Mononuclear cell (primary cell): ENCODE measurements around the gene PSMA3. TPM values are rescaled to one million over a fixed set of nuclear protein-coding genes. Genes with fewer than 3 reads are reported as not detected.
"Not testable (repeated sequence)": the region's sequence is repeated elsewhere in the genome, so short reads cannot be mapped to it uniquely, and the experiment has no call there.

ENCODE experiments used
- H3K27me3 ChIP-seq: 2 replicates; pipeline ENCODE4 v1.6.0; 2011; ENCODE audit warnings: low read length, control low read depth; ENCODE audit not compliant: insufficient read depth
- H3K4me1 ChIP-seq: 2 replicates; pipeline ENCODE4 v1.5.1; 2011; ENCODE audit warnings: mild to moderate bottlenecking, low read length, control low read depth; ENCODE audit not compliant: insufficient read depth
- H3K4me3 ChIP-seq: 2 replicates; pipeline ENCODE4 v1.5.1; 2011; ENCODE audit warnings: mild to moderate bottlenecking, low read length, moderate library complexity
- H3K9me3 ChIP-seq: 2 replicates; pipeline ENCODE4 v1.5.1; 2011; ENCODE audit warnings: low read depth, mild to moderate bottlenecking, control low read depth, low read length
- total RNA-seq: library from RNA; depleted of rRNA; stranded (reverse); fragments of >200 nt; gene quantifications from one replicate; pipeline ENCODE4 v1.2.3, GENCODE V29; 2012

The PSMA3 gene
- total RNA-seq, 1 donor, result 70.7 TPM

DNA sequence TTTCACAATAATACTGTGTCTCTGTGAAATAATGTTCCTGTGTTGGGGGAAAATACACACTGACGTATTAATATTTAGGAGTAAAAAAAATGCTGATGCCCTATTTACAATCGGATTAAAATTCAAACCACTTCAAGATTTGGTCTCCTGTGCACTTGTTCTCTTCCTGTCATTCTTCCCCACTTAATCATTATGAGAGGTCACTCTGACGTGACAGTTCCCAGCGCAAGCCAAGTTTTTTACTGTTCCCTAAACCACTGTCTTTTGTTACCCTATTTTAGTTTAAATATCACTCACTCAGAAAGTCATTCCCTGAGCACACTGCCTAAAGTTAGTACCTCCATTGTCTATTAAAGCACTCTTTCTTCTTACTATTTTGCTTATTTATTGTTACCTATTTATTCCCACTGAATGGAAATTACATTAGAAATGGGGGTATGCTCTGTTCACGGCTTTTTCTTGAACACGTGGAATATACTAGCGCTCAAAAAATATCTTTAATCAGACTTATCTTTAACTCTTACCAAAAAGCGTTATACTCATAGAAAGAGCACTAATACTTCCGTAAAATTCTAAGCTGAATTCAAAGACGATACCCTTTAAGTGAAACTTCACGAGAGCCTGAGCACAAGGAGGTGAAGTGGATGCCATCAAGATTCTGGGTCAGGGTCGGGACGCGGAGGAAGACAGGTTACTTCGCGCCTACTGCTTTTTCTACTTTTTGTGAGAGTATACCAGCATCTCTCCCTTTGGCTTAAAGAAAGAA, 670 bp upstream of the PSMA3 start:
- Histone ChIP-seq H3K27me3 (no peaks in the 10 kb centered on the region), H3K4me3 (peak overlapping the region; percentile 100), H3K4me1 (peaks cover 17% of the 10 kb centered on the region), H3K9me3 (no peaks in the 10 kb centered on the region)

DNA sequence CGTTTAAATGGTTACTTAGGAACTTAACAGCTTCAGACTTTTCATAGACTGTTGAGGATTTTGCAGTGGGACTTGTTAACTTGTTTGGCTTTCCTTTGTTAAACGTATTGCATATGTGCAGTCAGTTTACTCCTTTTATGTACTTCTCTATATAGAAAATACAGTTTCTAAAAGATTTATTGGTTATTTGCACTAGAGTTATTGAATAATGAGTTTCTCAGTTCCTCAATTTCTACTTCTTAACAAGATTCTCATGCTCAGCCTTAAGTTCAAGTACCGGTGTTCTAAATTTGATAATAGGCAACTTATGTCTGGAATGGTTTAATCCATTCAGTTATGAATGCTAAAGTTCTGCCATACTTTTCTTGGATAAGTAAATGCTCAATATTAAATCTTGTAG, 919 bp downstream of the PSMA3 start:
- no peaks in the 10 kb centered on the region for H3K27me3 ChIP-seq
- H3K9me3 ChIP-seq, result no peaks in the 10 kb centered on the region
- peaks cover 14% of the 10 kb centered on the region for H3K4me1 ChIP-seq
- peak overlapping the region; percentile 100 for H3K4me3 ChIP-seq

GRCh38 chr14:58249611-58250010, 5.0 kb downstream of the PSMA3 start:
- peaks cover 12% of the 10 kb centered on the region for H3K4me1 ChIP-seq
- H3K4me3 ChIP-seq, result no peak overlapping the region
- no peaks in the 10 kb centered on the region for H3K9me3 ChIP-seq
- no peaks in the 10 kb centered on the region for H3K27me3 ChIP-seq

- Histone ChIP-seq H3K27me3 (no peaks in the 10 kb centered on the region), H3K9me3 (no peaks in the 10 kb centered on the region), H3K4me3 (no peak overlapping the region), H3K4me1 (no peaks in the 10 kb centered on the region)
Measured at GRCh38 chr14:58258156-58258555, 13.5 kb downstream of the PSMA3 start.

- H3K4me3 ChIP-seq, H3K27me3 ChIP-seq, H3K9me3 ChIP-seq, H3K4me1 ChIP-seq: not testable (repeated sequence)
Measured at GRCh38 chr14:58262005-58262404, 17.4 kb downstream of the PSMA3 start.

DNA sequence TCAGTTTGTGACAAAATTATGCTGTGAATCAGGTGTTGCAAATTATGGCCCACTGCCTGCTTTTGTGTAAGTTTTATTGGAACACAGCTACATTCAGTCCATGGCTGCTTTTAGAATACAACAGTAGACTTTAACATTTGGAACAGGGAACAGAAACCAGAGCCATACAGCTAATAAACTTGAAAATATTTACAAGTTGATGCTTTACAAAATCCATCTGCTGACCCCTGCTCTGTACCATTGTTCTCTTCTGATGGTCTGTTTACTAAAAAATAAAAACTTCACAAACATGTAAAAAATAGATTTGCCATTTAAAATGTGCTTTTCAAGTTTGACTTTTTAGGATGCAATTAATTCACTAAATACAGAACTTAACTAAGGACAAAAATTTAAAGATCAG, 20.8 kb downstream of the PSMA3 start:
- Histone ChIP-seq H3K9me3 (no peaks in the 10 kb centered on the region), H3K4me3 (no peak overlapping the region), H3K4me1 (no peaks in the 10 kb centered on the region), H3K27me3 (no peaks in the 10 kb centered on the region)

DNA sequence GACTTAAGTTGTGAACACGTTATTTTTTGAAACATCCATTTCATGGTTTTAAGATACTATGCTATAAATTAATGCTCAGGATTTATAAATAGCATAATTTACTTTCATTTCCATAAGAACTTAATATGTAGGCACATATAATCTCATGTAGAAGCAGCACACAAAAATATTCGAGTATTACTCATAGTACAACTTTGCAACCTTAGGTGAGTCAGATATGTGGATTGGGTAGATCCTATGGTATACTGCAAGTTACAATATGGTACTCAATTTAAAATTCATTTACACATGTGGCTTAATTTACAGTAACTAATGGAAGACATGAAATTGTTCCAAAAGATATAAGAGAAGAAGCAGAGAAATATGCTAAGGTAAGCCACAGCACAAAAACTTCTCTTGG, 26.0 kb downstream of the PSMA3 start:
- Histone ChIP-seq H3K9me3 (no peaks in the 10 kb centered on the region), H3K4me1 (peaks cover 5% of the 10 kb centered on the region), H3K4me3 (no peak overlapping the region), H3K27me3 (no peaks in the 10 kb centered on the region)

GRCh38 chr14:58272588-58273372, 28.1 kb downstream of the PSMA3 start:
- no peaks in the 10 kb centered on the region for H3K9me3 ChIP-seq
- no peaks in the 10 kb centered on the region for H3K27me3 ChIP-seq
- peaks cover 8% of the 10 kb centered on the region for H3K4me1 ChIP-seq
- no peak overlapping the region for H3K4me3 ChIP-seq

DNA sequence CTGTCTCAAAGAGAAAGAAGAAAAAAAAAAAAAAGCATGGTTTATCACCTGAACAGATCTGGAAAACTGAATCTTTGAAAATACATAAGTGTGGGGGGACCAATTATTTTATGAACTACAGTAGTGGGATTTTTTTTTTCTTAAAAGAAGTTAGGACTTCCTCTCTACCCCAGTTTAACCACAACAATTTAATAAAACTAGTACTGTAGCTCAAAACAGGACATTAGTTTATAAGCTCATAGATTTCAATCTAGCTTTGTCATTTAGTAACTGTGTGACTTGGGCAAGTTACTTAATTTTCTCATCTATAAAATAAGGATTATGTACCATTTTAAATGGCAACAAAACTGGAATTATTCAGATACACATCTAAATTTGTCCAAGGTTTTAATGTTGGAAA, 30.2 kb downstream of the PSMA3 start:
- peaks cover 8% of the 10 kb centered on the region for H3K4me1 ChIP-seq
- H3K27me3 ChIP-seq, result no peaks in the 10 kb centered on the region
- H3K4me3 ChIP-seq, result no peak overlapping the region
- no peaks in the 10 kb centered on the region for H3K9me3 ChIP-seq

- no peaks in the 10 kb centered on the region for H3K9me3 ChIP-seq
- H3K4me3 ChIP-seq, result no peak overlapping the region
- H3K4me1 ChIP-seq, result peaks cover 12% of the 10 kb centered on the region
- no peaks in the 10 kb centered on the region for H3K27me3 ChIP-seq
Measured at GRCh38 chr14:58275527-58276190, 31.0 kb downstream of the PSMA3 start.

GRCh38 chr14:58276208-58276607, 31.6 kb downstream of the PSMA3 start:
- H3K4me3 ChIP-seq, result no peak overlapping the region
- no peaks in the 10 kb centered on the region for H3K9me3 ChIP-seq

DNA sequence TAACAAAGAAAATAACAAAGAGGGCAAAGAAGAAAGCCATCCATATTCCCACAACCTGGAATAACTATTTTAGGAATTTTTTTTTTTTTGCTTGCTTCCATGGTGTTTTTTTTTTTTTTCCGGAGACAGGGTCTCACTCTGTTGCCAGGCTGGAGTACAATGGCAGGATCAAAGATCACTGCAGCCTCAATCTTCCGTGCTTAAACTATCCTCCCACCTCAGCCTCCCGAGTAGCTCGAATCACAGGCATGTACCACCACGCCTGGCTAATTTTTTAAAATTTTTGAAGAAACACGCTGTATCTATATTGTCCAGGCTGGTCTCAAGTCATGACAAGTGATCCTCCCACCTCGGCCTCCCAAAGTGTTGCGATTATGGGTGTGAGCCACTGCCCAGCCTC, 33.5 kb downstream of the PSMA3 start:
- Histone ChIP-seq H3K27me3 (no peaks in the 10 kb centered on the region), H3K4me1 (peaks cover 28% of the 10 kb centered on the region), H3K9me3 (no peaks in the 10 kb centered on the region), H3K4me3 (no peak overlapping the region)

More at GRCh38 chr14:58276208-58276607, 31.6 kb downstream of the PSMA3 start:
- Histone ChIP-seq H3K27me3 (no peaks in the 10 kb centered on the region), H3K4me1 (peaks cover 16% of the 10 kb centered on the region)

DNA sequence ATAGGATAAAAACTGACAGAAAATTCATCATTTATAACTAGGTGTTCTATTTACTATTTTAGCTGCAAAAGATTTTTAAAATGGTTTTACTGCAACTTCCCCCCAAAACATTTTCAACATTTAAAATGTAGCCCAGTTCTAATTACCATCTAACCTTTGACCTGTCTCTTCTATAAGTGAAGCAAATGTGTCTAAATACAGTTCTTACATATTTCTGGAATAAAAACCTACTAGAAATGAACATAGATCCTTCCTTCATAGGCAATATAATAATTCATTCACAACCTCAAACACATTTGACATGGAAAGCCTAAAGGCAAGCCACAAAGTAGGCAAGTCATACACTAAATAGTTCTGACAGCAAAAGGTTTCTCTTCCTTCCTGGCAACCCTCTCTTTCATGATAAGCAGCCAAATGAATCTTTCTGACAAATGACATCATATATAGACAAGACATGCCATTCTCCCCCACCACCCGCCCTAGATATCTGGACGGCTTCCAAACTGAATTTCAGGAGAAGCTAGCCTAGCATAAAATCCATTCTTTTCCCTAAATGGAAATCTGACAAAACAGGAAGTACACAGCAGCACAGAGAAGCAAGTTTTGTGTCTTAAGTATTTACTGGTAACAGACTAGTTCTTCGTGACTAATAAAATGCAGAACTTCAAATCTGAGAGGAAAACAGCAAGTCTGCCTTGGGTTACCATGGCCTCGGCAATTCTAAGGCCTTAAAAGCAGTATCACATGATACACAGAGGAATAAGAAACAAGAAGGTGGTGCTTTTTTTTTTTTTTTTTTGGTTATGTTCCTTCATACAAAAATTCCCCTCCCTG, 36.5 kb downstream of the PSMA3 start:
- no peaks in the 10 kb centered on the region for H3K9me3 ChIP-seq

DNA sequence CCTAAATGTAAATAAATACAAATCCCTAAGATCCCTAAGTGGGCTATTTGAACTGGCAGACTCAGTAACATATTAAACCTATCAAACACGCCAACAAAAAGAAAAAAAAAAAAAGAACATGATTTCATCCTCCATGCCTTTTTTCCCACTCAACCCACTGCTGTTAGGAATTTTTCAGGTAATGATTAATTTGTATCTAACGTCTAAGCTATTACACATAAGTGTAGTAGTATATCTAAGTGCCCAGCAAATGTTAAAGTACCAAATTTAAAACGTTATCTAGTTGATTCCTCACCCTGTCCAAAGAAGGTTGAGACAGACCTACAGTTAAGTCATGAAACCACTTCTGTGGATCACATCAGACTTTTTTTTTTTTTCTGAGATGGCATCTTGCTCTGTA, 37.3 kb downstream of the PSMA3 start:
- peaks cover 22% of the 10 kb centered on the region for H3K4me1 ChIP-seq
- H3K9me3 ChIP-seq, result no peaks in the 10 kb centered on the region
- H3K27me3 ChIP-seq, result no peaks in the 10 kb centered on the region
- no peak overlapping the region for H3K4me3 ChIP-seq

More for the DNA sequence above, 36.5 kb downstream of the PSMA3 start:
- Histone ChIP-seq H3K27me3 (no peaks in the 10 kb centered on the region), H3K4me3 (no peak overlapping the region), H3K4me1 (peaks cover 23% of the 10 kb centered on the region)
